ENCODE results near the gene NANOS3.
"Not testable (repeated sequence)": the region's sequence is repeated elsewhere in the genome, so short reads cannot be mapped to it uniquely, and the experiment has no call there.

NANOS3 gene

DNA sequence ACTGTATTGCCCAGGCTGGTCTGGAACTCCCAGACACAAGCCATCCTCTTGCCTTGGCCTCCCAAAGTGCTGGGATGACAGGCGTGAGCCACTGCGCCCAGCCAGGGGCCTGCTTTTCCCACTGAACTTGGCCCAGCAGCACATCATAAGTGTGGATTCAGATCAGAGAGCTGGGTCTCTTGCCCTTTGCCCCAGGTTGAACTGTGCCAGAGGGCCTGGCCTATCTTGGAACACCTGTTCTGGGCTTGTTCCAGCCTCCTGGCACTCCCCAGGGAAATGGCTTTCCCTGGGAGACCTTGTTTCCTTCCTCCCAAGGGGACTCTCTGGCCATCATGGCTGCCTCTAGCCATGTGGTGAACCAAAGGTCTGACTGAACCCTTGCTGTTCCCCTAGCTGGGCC, 32.5 kb downstream of the NANOS3 start:
- DNase-seq (ENCODE audit: low spot score in 2 of 2), result no peak
- no peaks in the 10 kb centered on the region for H3K9me3 Mint-ChIP-seq
- no peak for ATAC-seq
- no peak overlapping the region for H3K4me3 Mint-ChIP-seq
- peaks cover 55% of the 10 kb centered on the region for H3K36me3 Mint-ChIP-seq
- H3K27ac Mint-ChIP-seq, result no peak overlapping the region
- peaks cover 22% of the 10 kb centered on the region for H3K4me1 Mint-ChIP-seq

DNA sequence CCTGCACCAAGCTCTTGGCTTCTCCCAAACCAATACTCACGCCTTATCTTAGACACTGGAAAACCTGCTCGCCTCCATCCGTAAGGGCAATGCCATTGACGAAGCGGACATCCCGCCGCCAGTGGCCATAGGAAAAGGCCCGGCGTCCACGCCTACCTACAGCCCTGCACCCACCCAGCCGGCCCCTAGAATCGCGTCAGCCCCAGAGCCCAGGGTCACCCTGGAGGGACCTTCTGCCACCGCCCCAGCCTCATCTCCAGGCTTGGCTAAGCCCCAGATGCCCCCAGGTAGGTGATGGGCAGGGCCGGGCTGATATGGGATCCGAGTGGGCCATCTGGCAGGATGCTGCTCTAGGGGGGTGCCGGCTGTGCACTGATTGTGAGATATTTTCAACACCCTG, 36.4 kb downstream of the NANOS3 start:
- DNase-seq (ENCODE audit: low spot score in 2 of 2) (no peak), ATAC-seq (no peak)
- Mint-ChIP-seq H3K4me3 (no peak overlapping the region), H3K9me3 (no peaks in the 10 kb centered on the region), H3K27ac (no peak overlapping the region), H3K4me1 (no peaks in the 10 kb centered on the region), H3K36me3 (peaks cover 75% of the 10 kb centered on the region)

DNA sequence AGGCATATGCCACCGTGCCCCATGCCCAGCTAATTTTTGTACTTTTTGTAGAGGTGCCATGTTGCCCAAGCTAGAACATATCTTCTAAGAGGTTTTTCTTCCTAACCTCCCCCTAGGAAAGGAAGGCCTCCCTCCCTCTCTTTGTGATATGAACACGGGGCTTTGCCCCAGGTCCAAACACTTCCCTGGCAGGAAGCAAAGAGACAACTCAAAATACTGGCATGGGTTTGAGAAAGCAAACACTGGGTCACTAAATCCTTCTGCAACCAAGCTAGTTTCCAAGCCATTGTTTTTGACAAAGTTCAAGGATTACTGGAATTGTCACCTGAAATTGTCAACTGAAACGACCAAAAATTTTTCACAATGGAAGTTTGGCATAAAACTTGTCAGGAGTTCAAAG, 37.8 kb downstream of the NANOS3 start:
- peaks cover 71% of the 10 kb centered on the region for H3K36me3 Mint-ChIP-seq
- ATAC-seq (no peak), DNase-seq (ENCODE audit: low spot score in 2 of 2) (no peak)
- H3K4me3 Mint-ChIP-seq, result no peak overlapping the region
- H3K4me1 Mint-ChIP-seq, result no peaks in the 10 kb centered on the region
- H3K9me3 Mint-ChIP-seq, result no peaks in the 10 kb centered on the region
- H3K27ac Mint-ChIP-seq, result no peak overlapping the region

DNA sequence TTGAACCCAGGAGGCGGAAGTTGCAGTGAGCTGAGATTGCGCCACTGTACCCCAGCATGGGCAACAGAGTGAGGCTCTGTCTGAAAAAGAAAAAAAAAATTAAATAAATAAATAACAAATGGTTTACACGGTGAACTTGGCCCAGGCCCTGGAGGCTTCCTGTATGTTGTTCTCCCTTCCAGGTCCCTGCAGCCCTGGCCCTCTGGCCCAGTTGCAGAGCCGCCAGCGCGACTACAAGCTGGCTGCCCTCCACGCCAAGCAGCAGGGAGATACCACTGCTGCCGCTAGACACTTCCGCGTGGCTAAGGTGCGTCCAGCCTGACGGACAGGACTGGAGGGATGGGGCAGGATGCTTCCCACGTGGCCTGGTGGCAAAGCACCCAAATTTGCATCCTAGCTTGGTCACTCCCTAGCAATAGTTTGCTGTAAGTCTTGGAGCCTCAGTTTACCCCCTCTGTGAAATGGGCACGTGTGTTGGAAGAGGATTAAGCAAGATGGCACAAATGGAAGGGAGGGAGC, 41.0 kb downstream of the NANOS3 start:
- Mint-ChIP-seq H3K4me1 (no peaks in the 10 kb centered on the region), H3K36me3 (peaks cover 66% of the 10 kb centered on the region), H3K27ac (no peak overlapping the region), H3K4me3 (no peak overlapping the region), H3K9me3 (no peaks in the 10 kb centered on the region)
- DNase-seq (ENCODE audit: low spot score in 2 of 2) (no peak), ATAC-seq (no peak)

DNA sequence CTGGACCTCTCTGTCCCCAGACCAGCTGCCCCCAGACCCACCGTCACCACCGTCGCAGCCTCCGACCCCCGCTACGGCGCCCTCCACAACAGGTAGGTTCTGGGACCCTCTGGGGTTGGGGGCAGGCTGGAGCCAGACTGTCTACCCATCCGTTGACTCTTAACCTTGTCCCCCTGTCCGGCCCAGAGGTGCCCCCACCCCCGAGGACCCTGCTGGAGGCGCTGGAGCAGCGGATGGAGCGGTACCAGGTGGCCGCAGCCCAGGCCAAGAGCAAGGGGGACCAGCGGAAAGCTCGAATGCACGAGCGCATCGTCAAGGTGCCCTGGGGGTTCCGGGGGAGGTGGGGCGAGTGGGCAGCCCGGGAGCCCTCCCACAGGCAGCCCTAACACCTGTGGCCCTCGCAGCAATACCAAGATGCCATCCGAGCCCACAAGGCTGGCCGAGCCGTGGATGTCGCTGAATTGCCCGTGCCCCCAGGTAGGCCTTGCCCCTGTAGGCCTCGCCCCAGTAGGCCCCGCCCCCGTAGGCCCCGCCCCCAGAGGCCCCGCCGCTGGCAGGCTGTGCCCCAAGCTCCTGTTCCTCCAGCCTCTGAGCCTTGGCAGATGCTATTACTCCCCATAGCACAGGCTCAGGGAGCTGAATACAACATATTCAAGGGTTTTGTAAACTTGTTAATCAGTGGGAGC, 41.9 kb downstream of the NANOS3 start:
- ATAC-seq (no peak), DNase-seq (ENCODE audit: low spot score in 2 of 2) (no peak)
- Mint-ChIP-seq H3K36me3 (peaks cover 66% of the 10 kb centered on the region), H3K27ac (no peak overlapping the region), H3K4me3 (no peak overlapping the region), H3K4me1 (no peaks in the 10 kb centered on the region), H3K9me3 (no peaks in the 10 kb centered on the region)

DNA sequence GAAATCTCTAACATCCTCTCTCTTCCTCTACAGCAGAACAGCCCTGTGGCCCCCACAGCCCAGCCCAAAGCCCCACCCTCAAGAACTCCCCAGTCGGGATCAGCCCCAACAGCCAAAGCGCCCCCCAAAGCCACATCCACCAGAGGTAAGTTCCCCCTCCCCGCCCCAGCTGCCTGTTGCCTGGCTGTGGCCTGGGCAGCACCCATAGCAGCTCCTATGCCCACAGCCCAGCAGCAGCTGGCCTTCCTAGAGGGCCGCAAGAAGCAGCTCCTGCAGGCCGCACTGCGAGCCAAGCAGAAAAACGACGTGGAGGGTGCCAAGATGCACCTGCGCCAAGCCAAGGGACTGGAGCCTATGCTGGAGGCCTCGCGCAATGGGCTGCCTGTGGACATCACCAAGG, 43.6 kb downstream of the NANOS3 start:
- DNase-seq (ENCODE audit: low spot score in 2 of 2) (no peak), ATAC-seq (no peak)
- no peaks in the 10 kb centered on the region for H3K9me3 Mint-ChIP-seq
- H3K4me3 Mint-ChIP-seq, result no peak overlapping the region
- no peak overlapping the region for H3K27ac Mint-ChIP-seq
- no peaks in the 10 kb centered on the region for H3K4me1 Mint-ChIP-seq
- peaks cover 66% of the 10 kb centered on the region for H3K36me3 Mint-ChIP-seq

DNA sequence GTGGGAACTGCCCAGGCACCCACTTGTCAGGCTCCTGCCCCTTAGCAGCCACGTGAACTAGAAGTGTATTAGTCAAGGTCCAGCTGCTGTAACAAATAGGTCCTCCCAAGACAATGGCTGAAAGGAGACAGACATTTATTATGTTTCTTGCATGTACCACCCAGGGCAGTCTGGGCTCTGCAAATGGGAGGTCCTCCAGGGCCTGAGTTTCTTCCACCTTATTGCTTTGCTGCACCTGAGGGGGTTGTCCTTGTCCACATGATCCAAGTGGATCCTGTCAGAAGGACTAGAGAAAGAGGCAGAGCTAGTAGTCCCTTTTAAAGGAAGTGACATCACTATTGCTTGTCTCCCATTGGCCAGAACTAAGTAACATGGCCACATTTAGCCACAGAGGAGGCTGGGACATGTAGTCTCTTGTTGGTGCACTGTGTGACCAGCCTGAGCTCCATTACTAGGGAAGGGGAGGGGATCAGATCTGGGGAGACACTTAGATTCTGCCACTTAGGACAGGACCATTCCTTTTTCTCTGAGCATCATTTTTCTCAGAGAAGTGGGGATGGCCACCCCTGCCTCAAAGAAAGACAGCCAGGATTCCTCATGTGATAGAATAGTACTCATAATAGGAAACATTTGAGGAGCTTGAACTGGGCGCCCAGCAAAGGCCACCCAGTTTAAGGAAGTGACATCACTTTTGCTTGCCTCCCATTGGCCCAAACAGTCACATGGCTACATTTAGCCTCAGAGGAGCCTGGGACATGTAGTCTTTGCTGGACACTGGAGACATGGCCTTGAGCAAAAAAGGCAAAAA, 44.2 kb downstream of the NANOS3 start:
- peaks cover 62% of the 10 kb centered on the region for H3K36me3 Mint-ChIP-seq
- H3K4me1 Mint-ChIP-seq, result no peaks in the 10 kb centered on the region
- peak overlapping the region; percentile 6 for H3K27ac Mint-ChIP-seq
- no peaks in the 10 kb centered on the region for H3K9me3 Mint-ChIP-seq
- no peak overlapping the region for H3K4me3 Mint-ChIP-seq
- peak; percentile 92 for ATAC-seq
- DNase-seq (ENCODE audit: low spot score in 2 of 2), result peak in 1 of 2 donors; percentile 69

DNA sequence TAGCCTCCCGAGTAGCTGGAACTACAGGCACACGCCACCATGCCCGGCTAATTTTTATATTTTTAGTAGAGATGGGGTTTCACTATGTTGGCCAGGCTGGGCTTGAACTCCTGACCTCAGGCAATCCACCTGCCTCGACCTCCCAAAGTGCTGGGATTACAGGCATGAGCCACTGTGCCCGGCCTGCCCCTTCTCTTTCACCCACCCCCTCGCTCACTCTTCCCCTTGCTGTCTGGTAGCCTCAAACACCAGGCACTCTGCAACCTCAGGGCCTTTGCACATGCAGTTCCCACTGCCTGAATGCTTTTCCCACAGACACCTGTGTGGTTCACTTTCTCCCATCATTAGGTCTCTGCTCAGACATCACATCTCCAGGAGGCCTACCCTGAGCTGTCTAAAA, 45.2 kb downstream of the NANOS3 start:
- not testable (repeated sequence) for ATAC-seq; DNase-seq (ENCODE audit: low spot score in 2 of 2); H3K9me3 Mint-ChIP-seq; H3K4me3 Mint-ChIP-seq; H3K4me1 Mint-ChIP-seq
- H3K27ac Mint-ChIP-seq, result peak overlapping the region; percentile 6
- peaks cover 62% of the 10 kb centered on the region for H3K36me3 Mint-ChIP-seq

DNA sequence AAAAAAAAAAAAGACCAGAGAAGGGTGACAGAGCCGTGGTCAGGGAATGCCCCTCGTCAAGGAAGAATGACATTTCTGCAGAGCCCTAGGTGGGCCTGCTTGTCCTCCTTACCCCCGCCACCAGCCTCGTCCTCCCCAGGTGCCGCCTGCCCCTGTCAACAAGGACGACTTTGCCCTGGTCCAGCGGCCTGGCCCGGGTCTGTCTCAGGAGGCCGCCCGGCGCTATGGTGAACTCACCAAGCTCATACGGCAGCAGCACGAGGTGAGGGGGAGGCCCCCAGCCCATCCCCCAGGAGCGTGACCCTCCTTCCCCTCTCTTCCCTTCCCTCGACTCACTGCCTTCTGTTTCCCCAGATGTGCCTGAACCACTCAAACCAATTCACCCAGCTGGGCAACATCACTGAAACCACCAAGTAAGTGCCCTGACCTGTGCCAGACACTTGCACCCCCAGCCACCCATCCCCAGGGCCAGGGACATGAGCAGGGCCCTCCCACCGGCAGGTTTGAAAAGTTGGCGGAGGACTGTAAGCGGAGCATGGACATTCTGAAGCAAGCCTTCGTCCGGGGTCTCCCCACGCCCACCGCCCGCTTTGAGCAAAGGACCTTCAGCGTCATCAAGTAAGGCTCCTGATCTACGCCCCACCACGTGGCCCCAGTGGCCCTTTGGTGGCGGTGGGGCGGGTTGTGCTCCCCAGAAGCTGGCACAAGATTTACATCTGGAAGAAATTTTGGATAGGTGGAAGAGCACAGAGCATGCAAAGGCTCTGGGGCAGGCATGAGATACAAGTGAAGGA, 46.5 kb downstream of the NANOS3 start:
- Mint-ChIP-seq H3K27ac (no peak overlapping the region), H3K4me1 (no peaks in the 10 kb centered on the region), H3K4me3 (no peak overlapping the region), H3K9me3 (no peaks in the 10 kb centered on the region), H3K36me3 (peaks cover 72% of the 10 kb centered on the region)
- DNase-seq (ENCODE audit: low spot score in 2 of 2) (no peak), ATAC-seq (no peak)

DNA sequence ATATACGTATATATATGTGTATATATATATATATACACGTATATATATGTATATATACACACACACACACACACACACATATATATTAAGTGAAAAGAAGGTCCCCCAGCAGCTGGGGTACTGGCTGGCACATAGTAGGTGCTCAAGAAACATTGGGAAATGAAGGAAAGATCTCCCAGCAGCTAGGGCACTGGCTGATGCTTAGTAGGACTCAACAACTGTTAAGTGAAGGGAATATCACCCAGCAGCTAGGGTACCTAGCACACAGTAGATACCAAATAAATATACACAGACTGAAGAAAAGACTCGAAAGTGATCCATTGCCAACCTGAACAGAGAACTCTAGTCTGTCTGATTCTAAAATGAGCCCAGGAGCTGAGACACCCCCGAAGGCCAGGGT, 49.1 kb downstream of the NANOS3 start:
- peaks cover 63% of the 10 kb centered on the region for H3K36me3 Mint-ChIP-seq
- no peak overlapping the region for H3K27ac Mint-ChIP-seq
- H3K4me3 Mint-ChIP-seq, result no peak overlapping the region
- DNase-seq (ENCODE audit: low spot score in 2 of 2), result no peak
- no peaks in the 10 kb centered on the region for H3K9me3 Mint-ChIP-seq
- H3K4me1 Mint-ChIP-seq, result no peaks in the 10 kb centered on the region
- ATAC-seq, result no peak

DNA sequence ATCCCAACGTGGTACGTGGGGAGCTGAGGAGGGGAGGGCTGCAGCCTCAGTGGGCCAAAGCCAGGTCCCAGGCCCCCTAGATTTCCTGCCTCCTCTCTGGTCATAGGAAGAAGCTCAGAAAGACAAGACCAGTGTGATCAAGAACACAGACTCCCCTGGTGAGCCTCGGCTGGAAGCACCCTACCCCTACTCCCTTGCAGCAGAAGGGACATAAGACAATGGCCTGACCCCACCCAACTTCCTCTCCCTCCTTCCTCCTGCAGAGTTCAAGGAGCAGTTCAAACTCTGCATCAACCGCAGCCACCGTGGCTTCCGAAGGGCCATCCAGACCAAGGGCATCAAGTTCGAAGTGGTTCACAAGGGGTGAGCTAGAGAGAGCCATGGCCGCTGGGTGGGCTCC, 49.8 kb downstream of the NANOS3 start:
- Mint-ChIP-seq H3K36me3 (peaks cover 56% of the 10 kb centered on the region), H3K9me3 (no peaks in the 10 kb centered on the region), H3K4me3 (no peak overlapping the region), H3K27ac (peak overlapping the region; percentile 48), H3K4me1 (no peaks in the 10 kb centered on the region)
- DNase-seq (ENCODE audit: low spot score in 2 of 2), result no peak
- no peak for ATAC-seq

DNA sequence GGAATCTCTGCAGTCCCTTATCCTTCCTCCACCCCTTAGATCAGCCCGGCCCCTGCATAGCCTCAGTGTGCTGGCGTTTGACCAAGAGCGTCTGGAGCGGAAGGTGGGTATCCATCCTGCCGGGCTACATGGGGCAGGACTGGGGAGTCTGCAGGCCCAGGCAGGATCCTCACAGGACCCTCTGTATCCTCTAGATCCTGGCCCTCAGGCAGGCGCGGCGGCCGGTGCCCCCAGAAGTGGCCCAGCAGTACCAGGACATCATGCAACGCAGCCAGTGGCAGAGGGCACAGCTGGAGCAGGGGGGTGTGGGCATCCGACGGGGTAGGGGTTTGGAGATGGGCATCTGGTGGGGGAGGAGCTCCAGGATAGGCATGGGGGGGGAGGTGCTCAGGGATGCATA, 52.4 kb downstream of the NANOS3 start:
- DNase-seq (ENCODE audit: low spot score in 2 of 2) (no peak), ATAC-seq (no peak)
- no peak overlapping the region for H3K4me3 Mint-ChIP-seq
- H3K27ac Mint-ChIP-seq, result no peak overlapping the region
- H3K4me1 Mint-ChIP-seq, result peaks cover 11% of the 10 kb centered on the region
- H3K9me3 Mint-ChIP-seq, result no peaks in the 10 kb centered on the region
- peaks cover 35% of the 10 kb centered on the region for H3K36me3 Mint-ChIP-seq

DNA sequence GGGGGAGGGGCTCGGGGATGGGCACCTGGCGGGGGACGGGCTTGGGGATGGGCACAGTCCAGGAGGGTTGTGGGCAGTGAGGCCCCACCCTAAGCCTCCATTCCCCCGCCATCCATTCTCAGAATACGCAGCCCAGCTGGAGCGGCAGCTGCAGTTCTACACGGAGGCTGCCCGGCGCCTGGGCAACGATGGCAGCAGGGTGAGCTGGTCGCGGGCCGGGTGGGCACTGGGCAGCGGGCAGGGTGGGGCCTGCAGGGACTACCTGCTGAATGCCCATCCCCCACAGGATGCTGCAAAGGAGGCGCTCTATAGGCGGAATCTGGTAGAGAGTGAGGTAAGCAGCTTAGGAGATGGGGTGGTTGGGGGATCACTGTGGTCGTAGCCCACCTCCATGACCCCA, 53.0 kb downstream of the NANOS3 start:
- DNase-seq (ENCODE audit: low spot score in 2 of 2), result no peak
- Mint-ChIP-seq H3K9me3 (no peaks in the 10 kb centered on the region), H3K4me3 (no peak overlapping the region), H3K4me1 (peaks cover 17% of the 10 kb centered on the region), H3K36me3 (peaks cover 29% of the 10 kb centered on the region), H3K27ac (no peak overlapping the region)
- no peak for ATAC-seq
